Gastrocnemius medialis (tissue), 4 donors: ENCODE measurements around the gene BDNF. TPM values are rescaled to one million over a fixed set of nuclear protein-coding genes. Genes with fewer than 3 reads are reported as not detected.

Experiments
- ATAC-seq, 2 donors: fragments of 150-250 bp; one replicate each; pipeline ENCODE4 v1.9.1; 2016
- DNase-seq, 2 donors: peaks; one replicate each; pipeline ENCODE4 v3.0.0-alpha.2; 2019
- H3K27ac ChIP-seq, 4 donors: fragments of 200-600 bp; sonication (generic); 1 replicate in 1 of 4; 2 replicates in 3 of 4; pipeline ENCODE4 v1.5.1; 2016 to 2018; ENCODE audit warnings: mild to moderate bottlenecking in 2 of 4, moderate library complexity in 1 of 4
- H3K27me3 ChIP-seq, 3 donors: fragments of 200-600 bp; sonication (generic) in 2 of 3; 1 replicate in 1 of 3; 2 replicates in 2 of 3; pipeline versions ENCODE4 v1.5.1 to v1.6.0; 2016 to 2019; ENCODE audit warnings: mild to moderate bottlenecking in 1 of 3, moderate library complexity in 1 of 3
- H3K36me3 ChIP-seq, 2 donors: fragments of 200-600 bp; sonication (generic) in 1 of 2; one replicate each; pipeline ENCODE4 v1.5.1; 2017 to 2018
- H3K4me1 ChIP-seq, 2 donors: fragments of 200-600 bp; sonication (generic) in 1 of 2; one replicate each; pipeline ENCODE4 v1.5.1; 2016 to 2017; ENCODE audit warnings: mild to moderate bottlenecking in 2 of 2
- H3K4me3 ChIP-seq, 4 donors: fragments of 200-600 bp; sonication (generic) in 3 of 4; 1 replicate in 1 of 4; 2 replicates in 3 of 4; pipeline ENCODE4 v1.5.1; 2016 to 2019; ENCODE audit warnings: mild to moderate bottlenecking in 2 of 4
- H3K9me3 ChIP-seq, 3 donors: fragments of 200-600 bp; sonication (generic) in 2 of 3; 1 replicate in 1 of 3; 2 replicates in 2 of 3; pipeline ENCODE4 v1.5.1; 2016 to 2019
- POLR2A ChIP-seq, 2 donors: fragments of 450-650 bp; IDR thresholded peaks; one replicate each; pipeline ENCODE4 v1.6.1; 2017; ENCODE audit warnings: antibody characterized with exemption in 2 of 2, mild to moderate bottlenecking in 2 of 2, moderate library complexity in 2 of 2
- in situ Hi-C, 4 donors: fragments of 200-750 bp; cut with MboI; loops; one replicate each; pipeline versions ENCODE4 v1.15.0 to v1.8.0; 2017; ENCODE audit warnings: low sequenced_read_pairs in 4 of 4
- intact Hi-C: fragments of 100-400 bp; cut with DNase I; formaldehyde crosslinking; loops from one replicate; pipeline ENCODE4 v1.15.1; 2023; ENCODE audit warnings: low total_unique reads
- total RNA-seq, 4 donors: library from RNA; depleted of rRNA; stranded (reverse); fragments of >200 nt; gene quantifications; one replicate each; pipeline versions ENCODE4 v1.1.0 to v1.2.3, GENCODE V29; 2016
- TF ChIP-seq, protein P1 (sequence below), 5 experiments: fragments of 450-650 bp in 3 of 5; fragments of 200-600 bp in 2 of 5; sonication (generic) in 2 of 5; IDR thresholded peaks in 4 of 5; conservative IDR thresholded peaks in 1 of 5; 1 replicate in 4 of 5; 2 replicates in 1 of 5; pipeline ENCODE4 v1.5.1; 2016 to 2019; ENCODE audit warnings: antibody characterized with exemption in 5 of 5, mild to moderate bottlenecking in 3 of 5, moderate library complexity in 3 of 5

The BDNF gene
- total RNA-seq, 4 donors from 2014 or later: 0.09 TPM; not detected in 3

DNA sequence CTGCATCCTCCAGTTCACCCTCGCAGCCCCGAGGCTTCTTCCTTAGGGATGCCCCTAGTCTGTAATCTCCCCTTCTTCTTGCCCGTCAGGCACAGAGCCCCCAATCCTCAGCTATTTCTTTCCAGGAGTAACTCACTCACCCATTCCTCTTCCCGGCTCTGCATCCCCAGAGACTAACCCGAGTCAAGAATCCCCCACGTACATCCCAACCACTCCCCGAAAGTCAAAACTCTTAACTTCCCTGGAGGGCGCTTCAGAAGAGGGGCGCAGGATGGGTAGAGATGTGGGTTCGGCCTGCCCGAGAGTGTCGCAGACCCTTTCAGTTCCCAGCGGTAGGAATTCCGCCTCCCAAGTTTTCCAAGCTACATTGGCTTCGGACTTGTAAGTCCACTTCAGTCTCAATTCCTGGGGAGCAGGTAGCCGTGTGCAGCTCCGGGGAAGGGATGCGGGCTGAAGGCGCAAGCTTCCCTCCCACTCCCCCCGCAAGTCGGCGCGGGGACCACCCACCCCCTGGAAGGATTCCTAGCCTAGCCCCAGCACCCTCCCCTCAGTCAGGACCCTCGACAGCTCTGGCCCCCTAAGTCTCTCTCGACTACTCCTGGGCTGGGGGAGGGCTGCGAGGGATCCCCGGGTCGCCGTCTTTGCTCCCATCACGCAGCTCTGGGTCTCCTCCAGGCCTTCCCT lies 871 bp downstream of the BDNF start:
- H3K9me3 ChIP-seq: no peaks in the 10 kb centered on the region
- H3K27ac ChIP-seq: peak overlapping the region in 1 of 4 donors; percentile 13
- H3K4me3 ChIP-seq: peak overlapping the region; percentile 58 to 63 (median 60)
- H3K27me3 ChIP-seq: peaks cover 0 to 34% (median 22%) of the 10 kb centered on the region in 3 donors
- TF ChIP-seq, protein P1, sequence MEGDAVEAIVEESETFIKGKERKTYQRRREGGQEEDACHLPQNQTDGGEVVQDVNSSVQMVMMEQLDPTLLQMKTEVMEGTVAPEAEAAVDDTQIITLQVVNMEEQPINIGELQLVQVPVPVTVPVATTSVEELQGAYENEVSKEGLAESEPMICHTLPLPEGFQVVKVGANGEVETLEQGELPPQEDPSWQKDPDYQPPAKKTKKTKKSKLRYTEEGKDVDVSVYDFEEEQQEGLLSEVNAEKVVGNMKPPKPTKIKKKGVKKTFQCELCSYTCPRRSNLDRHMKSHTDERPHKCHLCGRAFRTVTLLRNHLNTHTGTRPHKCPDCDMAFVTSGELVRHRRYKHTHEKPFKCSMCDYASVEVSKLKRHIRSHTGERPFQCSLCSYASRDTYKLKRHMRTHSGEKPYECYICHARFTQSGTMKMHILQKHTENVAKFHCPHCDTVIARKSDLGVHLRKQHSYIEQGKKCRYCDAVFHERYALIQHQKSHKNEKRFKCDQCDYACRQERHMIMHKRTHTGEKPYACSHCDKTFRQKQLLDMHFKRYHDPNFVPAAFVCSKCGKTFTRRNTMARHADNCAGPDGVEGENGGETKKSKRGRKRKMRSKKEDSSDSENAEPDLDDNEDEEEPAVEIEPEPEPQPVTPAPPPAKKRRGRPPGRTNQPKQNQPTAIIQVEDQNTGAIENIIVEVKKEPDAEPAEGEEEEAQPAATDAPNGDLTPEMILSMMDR (IDR thresholded peaks at IDR 0.05 in 4 of 5, conservative IDR thresholded peaks at IDR 0.05 in 1 of 5): peak in 1 of 5 experiments; percentile 5
- TF ChIP-seq POLR2A (IDR thresholded peaks at IDR 0.05): no peak
- peaks cover 13 to 20% of the 10 kb centered on the region in 2 donors for H3K4me1 ChIP-seq
- in situ Hi-C loops (loop anchor here in 1 of 4 donors (25.0 kb wide), 1 partner anchor 838 kb away; no protein-coding TSS in a partner anchor), intact Hi-C loops (loop anchor here (2.0 to 5.0 kb wide), 3 partner anchors 831 to 1633 kb away; no protein-coding TSS in a partner anchor)
- DNase-seq (no peak), ATAC-seq (peak; percentile 17 to 22)
- no peaks in the 10 kb centered on the region for H3K36me3 ChIP-seq

- TF ChIP-seq, protein P1 (IDR thresholded peaks at IDR 0.05 in 4 of 5, conservative IDR thresholded peaks at IDR 0.05 in 1 of 5): peak in 4 of 5 experiments; percentile 19 to 86 (median 59)
- TF ChIP-seq POLR2A (IDR thresholded peaks at IDR 0.05): no peak
- Histone ChIP-seq H3K27me3 (peaks cover 0 to 34% (median 22%) of the 10 kb centered on the region in 3 donors), H3K36me3 (no peaks in the 10 kb centered on the region), H3K9me3 (no peaks in the 10 kb centered on the region), H3K4me1 (peaks cover 13 to 20% of the 10 kb centered on the region in 2 donors), H3K4me3 (peak overlapping the region; percentile 58 to 63 (median 60)), H3K27ac (no peak overlapping the region)
- in situ Hi-C loops (loop anchor here in 1 of 4 donors (25.0 kb wide), 1 partner anchor 838 kb away; no protein-coding TSS in a partner anchor), intact Hi-C loops (loop anchor here (2.0 to 5.0 kb wide), 3 partner anchors 832 to 1633 kb away; no protein-coding TSS in a partner anchor)
- ATAC-seq (peak; percentile 70 to 75), DNase-seq (peak in 1 of 2 donors; percentile 44)
These were observed 1.4 kb downstream of the BDNF start for GRCh38 chr11:27698872-27699241.

GRCh38 chr11:27697679-27698275 lies 2.5 kb downstream of the BDNF start:
- TF ChIP-seq POLR2A (IDR thresholded peaks at IDR 0.05): no peak
- TF ChIP-seq, protein P1 (IDR thresholded peaks at IDR 0.05 in 4 of 5, conservative IDR thresholded peaks at IDR 0.05 in 1 of 5): no peak
- peaks cover 0 to 34% (median 22%) of the 10 kb centered on the region in 3 donors for H3K27me3 ChIP-seq
- no peak overlapping the region for H3K27ac ChIP-seq
- intact Hi-C loops: loop anchor here (2.0 to 5.0 kb wide), 3 partner anchors 833 to 1635 kb away; no protein-coding TSS in a partner anchor
- H3K4me3 ChIP-seq: no peak overlapping the region
- H3K36me3 ChIP-seq: no peaks in the 10 kb centered on the region
- in situ Hi-C loops: loop anchor here in 1 of 4 donors (25.0 kb wide), 1 partner anchor 840 kb away; no protein-coding TSS in a partner anchor
- DNase-seq: no peak
- H3K9me3 ChIP-seq: no peaks in the 10 kb centered on the region
- ATAC-seq: no peak
- peaks cover 13 to 20% of the 10 kb centered on the region in 2 donors for H3K4me1 ChIP-seq

- intact Hi-C loops: loop anchor here (5.0 kb wide), 1 partner anchor 1635 kb away; no protein-coding TSS in a partner anchor
- in situ Hi-C loops: loop anchor here in 1 of 4 donors (25.0 kb wide), 1 partner anchor 840 kb away; no protein-coding TSS in a partner anchor
- H3K36me3 ChIP-seq: no peaks in the 10 kb centered on the region
- no peak overlapping the region for H3K4me3 ChIP-seq
- TF ChIP-seq POLR2A (IDR thresholded peaks at IDR 0.05): no peak
- TF ChIP-seq, protein P1 (IDR thresholded peaks at IDR 0.05 in 4 of 5, conservative IDR thresholded peaks at IDR 0.05 in 1 of 5): no peak
- H3K27ac ChIP-seq: no peak overlapping the region
- ATAC-seq (no peak), DNase-seq (no peak)
- peaks cover 13 to 18% of the 10 kb centered on the region in 2 donors for H3K4me1 ChIP-seq
- no peaks in the 10 kb centered on the region for H3K9me3 ChIP-seq
- peaks cover 0 to 32% (median 17%) of the 10 kb centered on the region in 3 donors for H3K27me3 ChIP-seq
These were observed 3.3 kb downstream of the BDNF start for GRCh38 chr11:27696961-27697360.
